Tibial nerve (tissue), 4 donors: Measurements from ENCODE around the gene ATF2.

Experiments used
- CTCF ChIP-seq, 5 experiments: fragments of 200-600 bp in 3 of 5; fragments of 450-650 bp in 2 of 5; sonication (generic) in 3 of 5; IDR thresholded peaks; one replicate each; pipeline ENCODE4 v1.5.1; 2016 to 2019; ENCODE audit warnings: antibody characterized with exemption in 5 of 5, mild to moderate bottlenecking in 3 of 5, moderate library complexity in 2 of 5
- EP300 ChIP-seq, 2 donors: sonication (generic); formaldehyde crosslinking; IDR thresholded peaks; one replicate each; pipeline ENCODE4 v1.6.1; 2017; ENCODE audit warnings: antibody characterized with exemption in 2 of 2, mild to moderate bottlenecking in 1 of 2
- POLR2A ChIP-seq, 2 donors: fragments of 450-650 bp; IDR thresholded peaks; one replicate each; pipeline ENCODE4 v1.6.1; 2017; ENCODE audit warnings: antibody characterized with exemption in 2 of 2, mild to moderate bottlenecking in 2 of 2, moderate library complexity in 2 of 2

GRCh38 chr2:175181877-175182308 lies 13.9 kb upstream of the ATF2 start:
- TF ChIP-seq CTCF (IDR thresholded peaks at IDR 0.05) (no peak), POLR2A (IDR thresholded peaks at IDR 0.05) (no peak), EP300 (IDR thresholded peaks at IDR 0.05) (no peak)
